Amygdala (tissue), 56 donors: ENCODE measurements around the gene SH2D5.
A peak's percentile ranks its signal among the peaks of the same experiment; 100 is the strongest.

Source experiments
- DNase-seq, 56 donors: peaks; one replicate each; lab custom pipeline; 2025; lab: John Stamatoyannopoulos, UW

The SH2D5 gene

GRCh38 chr1:20717452-20718342, 14.8 kb downstream of the SH2D5 start, which contains the start of gene KIF17:
Gene KIF17 (minus strand): TSS chr1:20718007. CDS start chr1:20717706, 301 bp downstream.
- peak in 39 of 56 donors; percentile 8 to 78 (median 42) for DNase-seq

- no peak for DNase-seq
Measured at GRCh38 chr1:20716232-20716631, 16.3 kb downstream of the SH2D5 start.

DNA sequence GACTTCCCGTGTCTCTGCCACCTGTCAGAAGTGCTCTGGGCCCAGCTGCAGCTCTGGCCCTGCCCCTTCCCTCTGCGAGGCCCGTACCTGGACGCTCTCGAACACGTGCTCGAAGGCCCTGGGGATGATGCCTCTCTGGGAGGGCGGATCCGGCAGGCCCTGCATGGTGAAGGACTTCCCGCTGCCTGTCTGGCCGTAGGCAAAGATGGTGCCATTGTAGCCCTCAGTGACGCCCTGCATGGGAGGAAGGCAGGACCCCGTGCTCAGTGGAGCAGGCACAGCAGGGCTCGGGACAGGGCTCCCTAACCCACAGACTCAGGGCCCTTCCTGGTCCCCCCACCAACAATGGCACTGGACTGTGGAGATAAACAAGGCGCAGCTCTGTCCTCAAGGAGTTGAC, 17.1 kb downstream of the SH2D5 start:
- no peak for DNase-seq

- no peak for DNase-seq
Measured at GRCh38 chr1:20713440-20713839, 19.1 kb downstream of the SH2D5 start.

GRCh38 chr1:20712215-20712577, 20.3 kb downstream of the SH2D5 start:
- peak in 10 of 56 donors; percentile 9 to 47 (median 22) for DNase-seq

GRCh38 chr1:20711285-20712214, 21.0 kb downstream of the SH2D5 start:
- DNase-seq: peak in 20 of 56 donors; percentile 12 to 47 (median 30)

GRCh38 chr1:20710469-20711284, 21.8 kb downstream of the SH2D5 start:
- DNase-seq: no peak

DNA sequence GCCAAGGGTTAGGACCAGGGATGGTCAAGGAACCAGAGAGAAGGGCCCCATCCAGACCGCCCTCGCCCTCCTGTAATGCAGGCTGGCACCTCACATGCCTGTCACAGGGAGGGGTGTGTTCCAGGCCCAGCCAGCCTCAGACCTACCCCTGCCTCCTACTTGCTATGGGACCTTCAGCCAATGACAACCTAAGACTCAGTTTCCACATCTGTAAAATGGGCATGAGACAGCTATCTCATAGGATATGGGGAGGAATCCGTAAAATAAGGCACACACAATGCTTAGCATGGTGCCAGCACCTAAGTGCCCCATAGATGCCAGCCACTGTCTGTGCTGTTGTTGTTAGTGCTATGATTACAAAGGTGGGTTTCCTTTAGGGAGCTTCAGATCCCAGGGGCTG, 22.6 kb downstream of the SH2D5 start:
- no peak for DNase-seq

- no peak for DNase-seq
Measured at GRCh38 chr1:20708891-20709290, 23.6 kb downstream of the SH2D5 start.

- no peak for DNase-seq
Measured at GRCh38 chr1:20708057-20708456, 24.4 kb downstream of the SH2D5 start.

DNA sequence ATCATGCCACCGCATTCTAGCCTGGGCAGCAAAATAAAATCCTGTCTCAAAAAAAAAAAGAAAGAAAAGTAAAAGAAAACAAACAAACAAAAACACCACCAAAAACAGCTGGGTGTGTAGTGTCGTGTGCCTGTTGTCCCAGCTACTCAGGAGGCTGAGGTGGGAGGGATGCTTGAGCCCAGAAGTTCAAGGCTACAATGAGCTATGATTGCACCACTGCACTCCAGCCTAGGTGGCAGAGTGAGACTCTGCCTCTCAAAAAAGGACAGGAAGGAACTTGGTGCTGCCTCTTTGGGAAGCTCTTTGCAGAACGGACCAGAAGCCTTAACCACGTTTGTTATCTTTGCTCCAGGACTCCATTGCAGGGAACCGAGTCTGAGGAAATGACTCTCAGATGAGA, 25.7 kb downstream of the SH2D5 start:
- no peak for DNase-seq

DNA sequence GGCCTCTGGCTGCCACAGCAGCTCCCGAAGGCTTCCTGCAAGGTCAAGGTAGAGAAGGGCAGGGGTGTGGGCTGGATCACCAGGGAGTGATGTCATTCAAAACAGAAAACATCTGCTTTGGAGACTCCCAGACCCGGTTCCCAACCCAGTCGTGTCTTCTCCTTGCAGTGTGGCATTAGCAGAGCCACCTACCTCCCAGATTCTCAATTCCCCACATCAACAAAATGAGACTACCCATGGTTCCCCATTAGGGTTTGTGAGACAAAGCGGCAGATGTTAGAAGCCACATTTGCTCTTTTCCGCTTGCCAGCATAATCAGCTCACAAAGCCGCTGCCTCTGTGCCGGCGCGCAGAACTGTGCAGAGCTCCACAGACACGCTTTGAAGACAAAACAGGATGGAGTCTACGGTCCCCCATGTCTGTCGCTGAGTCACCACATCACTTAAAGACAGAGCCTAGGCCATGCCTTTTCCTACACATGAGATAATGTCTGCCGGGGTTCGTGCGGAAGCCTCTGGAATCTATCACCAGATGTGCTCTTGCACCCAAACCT, 27.2 kb downstream of the SH2D5 start:
- DNase-seq: peak in 2 of 56 donors; percentile 19 to 21

- DNase-seq: no peak
Measured at GRCh38 chr1:20704390-20705202, 27.9 kb downstream of the SH2D5 start.

- DNase-seq: no peak
Measured at GRCh38 chr1:20703124-20703756, 29.3 kb downstream of the SH2D5 start.

GRCh38 chr1:20702416-20702815, 30.1 kb downstream of the SH2D5 start:
- DNase-seq: no peak

GRCh38 chr1:20701847-20702246, 30.7 kb downstream of the SH2D5 start:
- no peak for DNase-seq

GRCh38 chr1:20701446-20701845, 31.1 kb downstream of the SH2D5 start:
- no peak for DNase-seq

GRCh38 chr1:20700636-20701215, 31.8 kb downstream of the SH2D5 start:
- no peak for DNase-seq
